Bone marrow (tissue), 2 donors: Measurements from ENCODE around the gene ABCB11.
A peak's percentile ranks its signal among the peaks of the same experiment; 100 is the strongest.

Experiments used
- DNase-seq, 2 donors: peaks; one replicate each; lab custom pipeline; 2025; lab: John Stamatoyannopoulos, UW

ABCB11 gene

GRCh38 chr2:169007941-169008340 lies 23.2 kb downstream of the ABCB11 start:
- no peak for DNase-seq

GRCh38 chr2:169007356-169007755 lies 23.8 kb downstream of the ABCB11 start:
- DNase-seq: no peak

GRCh38 chr2:169006665-169007064 lies 24.5 kb downstream of the ABCB11 start:
- no peak for DNase-seq

GRCh38 chr2:169005994-169006393 lies 25.1 kb downstream of the ABCB11 start:
- no peak for DNase-seq

- no peak for DNase-seq
Measured at GRCh38 chr2:169005080-169005598, 26.0 kb downstream of the ABCB11 start.

- no peak for DNase-seq
Measured at GRCh38 chr2:169002161-169002738, 28.9 kb downstream of the ABCB11 start.

GRCh38 chr2:169001116-169001815 lies 29.9 kb downstream of the ABCB11 start:
- no peak for DNase-seq

- DNase-seq: no peak
Measured at GRCh38 chr2:168999668-169000213, 31.4 kb downstream of the ABCB11 start.

GRCh38 chr2:168998609-168999211 lies 32.4 kb downstream of the ABCB11 start:
- no peak for DNase-seq

GRCh38 chr2:168997794-168998193 lies 33.3 kb downstream of the ABCB11 start:
- DNase-seq: no peak

GRCh38 chr2:168997118-168997521 lies 34.0 kb downstream of the ABCB11 start:
- no peak for DNase-seq

- DNase-seq: no peak
Measured at GRCh38 chr2:168995744-168996143, 35.4 kb downstream of the ABCB11 start.

GRCh38 chr2:168993538-168993937 lies 37.6 kb downstream of the ABCB11 start:
- DNase-seq: no peak

- no peak for DNase-seq
Measured at GRCh38 chr2:168992591-168993349, 38.4 kb downstream of the ABCB11 start.

GRCh38 chr2:168992026-168992425 lies 39.1 kb downstream of the ABCB11 start:
- DNase-seq: no peak

GRCh38 chr2:168988755-168989154 lies 42.4 kb downstream of the ABCB11 start:
- no peak for DNase-seq

- DNase-seq: no peak
Measured at GRCh38 chr2:168986398-168986943, 44.7 kb downstream of the ABCB11 start.

GRCh38 chr2:168981651-168982050 lies 49.5 kb downstream of the ABCB11 start:
- no peak for DNase-seq

GRCh38 chr2:168978461-168978861 lies 52.7 kb downstream of the ABCB11 start:
- DNase-seq: no peak

- no peak for DNase-seq
Measured at GRCh38 chr2:168977608-168978007, 53.5 kb downstream of the ABCB11 start.

- peak in 1 of 2 donors; percentile 39 for DNase-seq
Measured at GRCh38 chr2:168976034-168976654, 55.0 kb downstream of the ABCB11 start.
